K562 (cell line): ENCODE data around the gene RNF224. TPM values are rescaled to one million over a fixed set of nuclear protein-coding genes. Genes with fewer than 3 reads are reported as not detected.
A peak's percentile ranks its signal among the peaks of the same experiment; 100 is the strongest.

Experiments
- ARNT ChIP-seq, 2 experiments: fragments of 450-650 bp; IDR thresholded peaks; 2 replicates each; pipeline ENCODE4 v1.6.1; 2016; ENCODE audit warnings: mild to moderate bottlenecking in 1 of 2
- ESRRA ChIP-seq: fragments of 450-650 bp; IDR thresholded peaks from 2 replicates; pipeline ENCODE4 v1.6.1; 2014; ENCODE audit warnings: low read depth, mild to moderate bottlenecking, moderate library complexity, borderline replicate concordance
- GTF2F1 ChIP-seq: IDR thresholded peaks from 2 replicates; pipeline ENCODE4 v1.6.1; 2011; ENCODE audit warnings: low read depth, low read length, improper control_type of control experiment
- JUN ChIP-seq, 2 experiments: sonication (generic) in 1 of 2; formaldehyde crosslinking in 1 of 2; IDR thresholded peaks; 2 replicates each; pipeline versions ENCODE4 v1.6.1 to v1.8.0; 2012 to 2022; ENCODE audit warnings: borderline replicate concordance in 2 of 2, mild to moderate bottlenecking in 2 of 2, improper control_type of control experiment in 1 of 2, low read depth in 1 of 2, low read length in 1 of 2, missing genetic modification reagents in 1 of 2
- MEF2A ChIP-seq: IDR thresholded peaks from 2 replicates; pipeline ENCODE4 v1.6.1; 2011; ENCODE audit warnings: low read depth, mild to moderate bottlenecking, low read length, moderate library complexity; ENCODE audit not compliant: control insufficient read depth
- MXI1 ChIP-seq: IDR thresholded peaks from 2 replicates; pipeline ENCODE4 v1.6.1; 2011; ENCODE audit warnings: low read depth, mild to moderate bottlenecking, improper control_type of control experiment, low read length
- MYC ChIP-seq, 2 experiments: fragments of 250-450 bp in 1 of 2; sonication (Bioruptor Pico) in 1 of 2; IDR thresholded peaks; 2 replicates each; pipeline versions ENCODE4 v1.5.1 to v1.6.1; 2012 to 2021; ENCODE audit warnings: low read depth in 2 of 2, borderline replicate concordance in 1 of 2, improper control_type of control experiment in 1 of 2, low read length in 1 of 2, mild to moderate bottlenecking in 1 of 2, moderate library complexity in 1 of 2
- NCOA6 ChIP-seq: fragments of 450-650 bp; IDR thresholded peaks from 2 replicates; pipeline ENCODE4 v1.6.1; 2017; ENCODE audit warnings: mild to moderate bottlenecking
- PHF8 ChIP-seq: fragments of 200-600 bp; sonication (generic); IDR thresholded peaks from 2 replicates; pipeline ENCODE4 v1.6.1; 2012; ENCODE audit warnings: mixed run types, mild to moderate bottlenecking, inconsistent platforms, low read length, moderate library complexity, borderline replicate concordance
- SAFB2 ChIP-seq: fragments of 200-400 bp; formaldehyde crosslinking; IDR thresholded peaks from 2 replicates; pipeline ENCODE4 v1.6.1; 2018; ENCODE audit warnings: borderline replicate concordance, low read length, low read depth, moderate library complexity; ENCODE audit not compliant: severe bottlenecking
- SP2 ChIP-seq: IDR thresholded peaks from 2 replicates; pipeline ENCODE4 v1.6.1; 2011; ENCODE audit warnings: mild to moderate bottlenecking, low read depth, low read length, moderate library complexity; ENCODE audit not compliant: poor library complexity, severe bottlenecking; ENCODE audit errors: extremely low read depth
- TCF3 ChIP-seq: sonication (generic); formaldehyde crosslinking; IDR thresholded peaks from 2 replicates; pipeline ENCODE4 v1.4.0; 2020; ENCODE audit warnings: mild to moderate bottlenecking, missing genetic modification reagents
- ZNF586 ChIP-seq: fragments of 450-650 bp; formaldehyde crosslinking; conservative IDR thresholded peaks from 2 replicates; pipeline ENCODE4 v1.4.0; 2020; ENCODE audit warnings: mild to moderate bottlenecking, moderate library complexity
- ZNF644 ChIP-seq: fragments of 200-800 bp; sonication (Bioruptor generic); IDR thresholded peaks from 2 replicates; pipeline ENCODE4 v1.6.1; 2016; ENCODE audit warnings: low read depth, missing genetic modification characterization, missing compliant biosample characterization
- polyA plus RNA-seq, 8 experiments: library from polyadenylated mRNA; depleted of rRNA in 4 of 8; stranded (reverse) in 5 of 8; unstranded in 3 of 8; fragments of >200 nt; fragmentation: Nextera tagmentation in 2 of 8; fragmentation: Illumina TruSeq in 1 of 8; extraction: Ambion mirVana in 2 of 8; extraction: Trizol in 1 of 8; gene quantifications; 2 replicates each; pipeline versions ENCODE4 v1.2.1 to v1.2.3, GENCODE V29; 2011 to 2014; ENCODE audit warnings: inconsistent platforms in 1 of 8, missing spikeins in 1 of 8
- total RNA-seq, 7 experiments: library from RNA; depleted of rRNA in 6 of 7; stranded (reverse); fragments of >200 nt in 6 of 7; fragmentation: Illumina TruSeq in 2 of 7; extraction: Trizol in 2 of 7; gene quantifications; 2 replicates each; pipeline versions ENCODE4 v1.2.1 to v1.2.3, GENCODE V29; 2011 to 2021; ENCODE audit warnings: low replicate concordance in 1 of 7
- TF ChIP-seq, protein P1 (sequence below): IDR thresholded peaks from 3 replicates; pipeline ENCODE4 v1.6.1; 2011; ENCODE audit warnings: borderline replicate concordance, mild to moderate bottlenecking; ENCODE audit not compliant: insufficient read length, insufficient read depth
- TF ChIP-seq, protein P2 (sequence below): fragments of 250-450 bp; sonication (Bioruptor Pico); IDR thresholded peaks from 2 replicates; pipeline ENCODE4 v1.8.0; 2021; ENCODE audit warnings: mild to moderate bottlenecking, moderate library complexity

Gene RNF224
- total and polyA plus RNA-seq, 9 of the 15 experiments (the other 6 are each of a cell fraction or from before 2014, with no cell fraction given), result not detected

DNA sequence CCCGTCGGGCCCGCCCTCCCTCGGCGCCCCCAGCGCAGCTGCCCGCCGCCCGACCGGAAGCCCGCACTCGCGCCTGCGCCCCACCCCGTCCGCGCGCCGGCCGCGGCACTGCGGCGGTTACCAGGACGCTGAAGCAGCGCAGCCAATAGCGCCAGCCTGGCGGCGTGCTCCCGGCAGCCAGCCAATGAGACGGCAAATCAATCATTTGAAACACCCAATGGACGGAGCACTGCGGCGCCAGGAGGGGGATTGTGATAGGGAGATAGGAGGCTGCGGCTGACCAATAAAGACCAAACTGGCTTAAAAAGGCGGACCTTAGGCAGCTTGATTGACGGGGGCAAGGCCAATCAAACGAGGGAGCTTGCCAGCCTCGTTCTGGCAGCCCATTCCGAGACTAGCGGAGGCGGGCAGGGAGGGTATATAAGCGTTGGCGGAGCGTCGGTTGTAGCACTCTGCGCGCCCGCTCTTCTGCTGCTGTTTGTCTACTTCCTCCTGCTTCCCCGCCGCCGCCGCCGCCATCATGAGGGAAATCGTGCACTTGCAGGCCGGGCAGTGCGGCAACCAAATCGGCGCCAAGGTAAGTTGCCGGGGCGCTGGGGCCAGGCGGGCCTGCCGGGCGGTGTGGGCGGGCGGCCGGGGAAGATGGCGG, 13.7 kb downstream of the RNF224 start, which contains the start of gene TUBB4B (continued):
- TF ChIP-seq, protein P1, sequence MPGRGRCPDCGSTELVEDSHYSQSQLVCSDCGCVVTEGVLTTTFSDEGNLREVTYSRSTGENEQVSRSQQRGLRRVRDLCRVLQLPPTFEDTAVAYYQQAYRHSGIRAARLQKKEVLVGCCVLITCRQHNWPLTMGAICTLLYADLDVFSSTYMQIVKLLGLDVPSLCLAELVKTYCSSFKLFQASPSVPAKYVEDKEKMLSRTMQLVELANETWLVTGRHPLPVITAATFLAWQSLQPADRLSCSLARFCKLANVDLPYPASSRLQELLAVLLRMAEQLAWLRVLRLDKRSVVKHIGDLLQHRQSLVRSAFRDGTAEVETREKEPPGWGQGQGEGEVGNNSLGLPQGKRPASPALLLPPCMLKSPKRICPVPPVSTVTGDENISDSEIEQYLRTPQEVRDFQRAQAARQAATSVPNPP, result no peak
- TF ChIP-seq ZNF586 (no peak), MYC (IDR thresholded peaks at IDR 0.05; ENCODE audit: low read depth, low read length) (peak; percentile 59), MYC (CRISPR knock-in tag; IDR thresholded peaks at IDR 0.05; ENCODE audit: borderline replicate concordance, low read depth) (no peak), JUN (IDR thresholded peaks at IDR 0.05; ENCODE audit: borderline replicate concordance, low read depth, low read length) (no peak; the same call in 1 of the 2 replicates), JUN (CRISPR knock-in tag; IDR thresholded peaks at IDR 0.05; ENCODE audit: borderline replicate concordance) (no peak; the same call in 1 of the 2 replicates), PHF8 (peak; percentile 59; the same call in 1 of the 2 replicates), MEF2A (no peak), NCOA6 (no peak), ESRRA (peak; percentile 26; the same call in 1 of the 2 replicates), ARNT (IDR thresholded peaks at IDR 0.05) (no peak), ZNF644 (tag) (no peak), SP2 (peak; percentile 94), SAFB2 (no peak), TCF3 (CRISPR knock-in tag) (no peak), GTF2F1 (peak; percentile 98), MXI1 (0 out of 2 replicates have a peak, but pooled peaks have one; percentile 57)
- TF ChIP-seq, protein P2, sequence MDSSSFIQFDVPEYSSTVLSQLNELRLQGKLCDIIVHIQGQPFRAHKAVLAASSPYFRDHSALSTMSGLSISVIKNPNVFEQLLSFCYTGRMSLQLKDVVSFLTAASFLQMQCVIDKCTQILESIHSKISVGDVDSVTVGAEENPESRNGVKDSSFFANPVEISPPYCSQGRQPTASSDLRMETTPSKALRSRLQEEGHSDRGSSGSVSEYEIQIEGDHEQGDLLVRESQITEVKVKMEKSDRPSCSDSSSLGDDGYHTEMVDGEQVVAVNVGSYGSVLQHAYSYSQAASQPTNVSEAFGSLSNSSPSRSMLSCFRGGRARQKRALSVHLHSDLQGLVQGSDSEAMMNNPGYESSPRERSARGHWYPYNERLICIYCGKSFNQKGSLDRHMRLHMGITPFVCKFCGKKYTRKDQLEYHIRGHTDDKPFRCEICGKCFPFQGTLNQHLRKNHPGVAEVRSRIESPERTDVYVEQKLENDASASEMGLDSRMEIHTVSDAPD (CRISPR knock-in tag), result no peak
